ENCODE results near the gene SWSAP1.

- TF ChIP-seq POLR2A (IDR thresholded peaks at IDR 0.05; ENCODE audit: low read length), result peak; percentile 49
- no peak for TF ChIP-seq GATA1 (IDR thresholded peaks at IDR 0.05; ENCODE audit: low read depth, low read length)
Observed at GRCh38 chr19:11380653-11381537, 6.4 kb downstream of the SWSAP1 start.
